Lower leg skin (tissue), 4 donors: ENCODE data around the gene ST3GAL3. TPM values are rescaled to one million over a fixed set of nuclear protein-coding genes. Genes with fewer than 3 reads are reported as not detected.
"Not testable (repeated sequence)": the region's sequence is repeated elsewhere in the genome, so short reads cannot be mapped to it uniquely, and the experiment has no call there.

Experiments used
- DNase-seq, 2 donors: peaks; one replicate each; pipeline ENCODE4 v3.0.0-alpha.2; 2019; ENCODE audit warnings: low spot score in 2 of 2
- H3K4me3 ChIP-seq: fragments of 200-600 bp; sonication (generic); 2 replicates; pipeline ENCODE4 v1.5.1; 2017; ENCODE audit warnings: mild to moderate bottlenecking, low read depth; ENCODE audit not compliant: poor library complexity, severe bottlenecking
- POLR2A ChIP-seq, 2 donors: fragments of 450-650 bp; IDR thresholded peaks; one replicate each; pipeline ENCODE4 v1.6.1; 2016 to 2017; ENCODE audit warnings: antibody characterized with exemption in 2 of 2, mild to moderate bottlenecking in 1 of 2, moderate library complexity in 1 of 2
- WGBS, 2 donors: methylation state at CpG; one replicate each; pipeline ENCODE4 v1.1.5; 2018; 5-methylcytosine and 5-hydroxymethylcytosine counted together
- intact Hi-C: fragments of 100-400 bp; cut with DNase I; formaldehyde crosslinking; loops from one replicate; pipeline ENCODE4 v1.15.0; 2023; ENCODE audit warnings: low total_unique reads
- total RNA-seq, 4 donors: library from RNA; depleted of rRNA; stranded (reverse); fragments of >200 nt; gene quantifications; one replicate each; pipeline ENCODE4 v1.1.0, GENCODE V29; 2016
- TF ChIP-seq, protein P1 (sequence below), 3 donors: fragments of 450-650 bp; IDR thresholded peaks; one replicate each; pipeline ENCODE4 v1.5.1; 2016; ENCODE audit warnings: antibody characterized with exemption in 3 of 3, mild to moderate bottlenecking in 3 of 3, moderate library complexity in 2 of 3

ST3GAL3 gene
- total RNA-seq, 4 donors from 2014 or later, result 6.9 to 10.5 (median 8.0) TPM

- TF ChIP-seq, protein P1, sequence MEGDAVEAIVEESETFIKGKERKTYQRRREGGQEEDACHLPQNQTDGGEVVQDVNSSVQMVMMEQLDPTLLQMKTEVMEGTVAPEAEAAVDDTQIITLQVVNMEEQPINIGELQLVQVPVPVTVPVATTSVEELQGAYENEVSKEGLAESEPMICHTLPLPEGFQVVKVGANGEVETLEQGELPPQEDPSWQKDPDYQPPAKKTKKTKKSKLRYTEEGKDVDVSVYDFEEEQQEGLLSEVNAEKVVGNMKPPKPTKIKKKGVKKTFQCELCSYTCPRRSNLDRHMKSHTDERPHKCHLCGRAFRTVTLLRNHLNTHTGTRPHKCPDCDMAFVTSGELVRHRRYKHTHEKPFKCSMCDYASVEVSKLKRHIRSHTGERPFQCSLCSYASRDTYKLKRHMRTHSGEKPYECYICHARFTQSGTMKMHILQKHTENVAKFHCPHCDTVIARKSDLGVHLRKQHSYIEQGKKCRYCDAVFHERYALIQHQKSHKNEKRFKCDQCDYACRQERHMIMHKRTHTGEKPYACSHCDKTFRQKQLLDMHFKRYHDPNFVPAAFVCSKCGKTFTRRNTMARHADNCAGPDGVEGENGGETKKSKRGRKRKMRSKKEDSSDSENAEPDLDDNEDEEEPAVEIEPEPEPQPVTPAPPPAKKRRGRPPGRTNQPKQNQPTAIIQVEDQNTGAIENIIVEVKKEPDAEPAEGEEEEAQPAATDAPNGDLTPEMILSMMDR (IDR thresholded peaks at IDR 0.05), result no peak
- no peak for TF ChIP-seq POLR2A (IDR thresholded peaks at IDR 0.05)
- 57% methylated on average over 3 of the region's 3 CpGs for WGBS, 2 donors
- intact Hi-C loops, result no loop called here
- DNase-seq, result no peak
- H3K4me3 ChIP-seq, result no peak overlapping the region
These were observed 4.4 kb downstream of the ST3GAL3 start for GRCh38 chr1:43711524-43712386.

DNA sequence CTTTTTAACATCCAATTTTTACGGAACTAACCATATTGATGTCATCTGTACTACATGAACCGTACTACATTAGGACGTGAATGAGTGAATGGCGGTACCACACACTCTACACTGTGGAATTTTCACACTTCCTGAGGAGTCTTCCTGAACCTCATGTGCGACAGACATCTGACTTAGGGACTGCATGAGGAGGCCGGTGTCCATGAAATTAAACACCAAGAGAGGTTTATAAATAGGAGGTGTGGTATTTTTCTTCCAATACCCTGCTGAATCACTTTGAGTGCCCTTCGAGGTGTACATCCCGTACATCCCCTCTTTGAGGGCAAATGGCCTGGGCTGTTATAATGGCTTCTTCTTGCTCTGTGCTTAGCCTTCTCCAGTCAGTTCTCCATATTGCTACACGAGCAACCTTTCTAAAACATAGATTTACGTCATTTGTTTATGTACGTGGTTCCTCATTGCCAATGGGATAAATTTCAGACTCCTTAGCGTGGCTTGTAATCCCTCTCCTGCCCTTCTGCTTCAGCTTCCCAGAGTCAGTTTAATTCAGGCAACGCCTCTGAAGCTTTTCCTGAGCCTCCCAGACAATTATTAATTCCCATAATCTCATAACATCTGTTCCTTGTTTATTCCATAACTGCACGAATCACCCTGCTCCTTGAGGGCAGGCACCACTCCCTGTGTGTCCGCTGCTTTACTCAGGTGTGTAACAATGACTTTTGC is 9.4 kb downstream of the ST3GAL3 start:
- no peak overlapping the region for H3K4me3 ChIP-seq
- intact Hi-C loops, result no loop called here
- no peak for DNase-seq
- 73 to 77% methylated on average over 15 of the region's 15 CpGs for WGBS, 2 donors
- TF ChIP-seq POLR2A (IDR thresholded peaks at IDR 0.05), result no peak
- TF ChIP-seq, protein P1 (IDR thresholded peaks at IDR 0.05), result no peak

DNA sequence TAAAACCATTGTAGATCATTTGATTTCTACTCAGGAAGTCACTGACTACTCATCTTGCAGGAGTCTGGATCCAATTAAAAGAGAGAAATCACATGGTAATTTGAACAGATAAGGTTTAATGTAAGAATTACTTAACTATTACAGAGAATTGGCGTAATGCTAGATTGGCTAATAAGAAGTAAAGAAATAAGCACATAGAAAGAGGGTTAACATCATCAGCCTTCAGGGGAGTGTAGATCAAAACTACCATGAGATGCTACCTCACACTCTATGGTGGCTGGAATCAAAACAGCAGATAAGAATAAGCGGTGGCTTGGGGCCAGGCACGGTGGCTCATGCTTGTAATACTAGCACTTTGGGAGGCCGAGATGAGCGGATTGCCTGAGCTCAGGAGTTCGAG is 11.7 kb downstream of the ST3GAL3 start:
- no peak for TF ChIP-seq POLR2A (IDR thresholded peaks at IDR 0.05)
- TF ChIP-seq, protein P1 (IDR thresholded peaks at IDR 0.05), result no peak
- 74 to 76% methylated on average over 6 of the region's 6 CpGs for WGBS, 2 donors
- intact Hi-C loops, result no loop called here
- DNase-seq, result no peak
- H3K4me3 ChIP-seq, result no peak overlapping the region

GRCh38 chr1:43719670-43720419 is 12.5 kb downstream of the ST3GAL3 start:
- WGBS, 2 donors, result 63 to 76% methylated on average over 10 of the region's 10 CpGs
- intact Hi-C loops, H3K4me3 ChIP-seq, DNase-seq: not testable (repeated sequence)

DNA sequence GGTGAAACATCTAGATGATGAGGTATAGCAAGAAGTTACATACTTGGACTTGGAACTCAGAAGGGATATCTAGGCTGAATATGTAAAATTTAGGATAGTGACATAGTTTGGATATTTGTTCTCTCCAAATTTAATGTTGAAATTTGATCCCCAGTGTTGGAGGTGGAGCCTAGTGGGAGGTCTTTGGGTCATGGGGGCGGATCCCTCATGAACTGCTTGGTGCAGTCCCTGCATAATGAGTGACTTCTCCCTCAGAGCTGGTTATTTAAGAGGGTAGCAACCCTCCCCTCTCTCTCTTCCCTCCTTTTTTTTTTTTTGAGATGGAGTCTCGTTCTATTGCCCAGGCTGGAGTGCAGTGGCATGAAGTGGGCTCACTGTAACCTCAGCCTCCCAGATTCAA is 15.5 kb downstream of the ST3GAL3 start:
- no peak overlapping the region for H3K4me3 ChIP-seq
- no peak for DNase-seq
- 98% methylated on average over 2 of the region's 2 CpGs for WGBS, 2 donors
- intact Hi-C loops, result no loop called here
- TF ChIP-seq, protein P1 (IDR thresholded peaks at IDR 0.05), result no peak
- no peak for TF ChIP-seq POLR2A (IDR thresholded peaks at IDR 0.05)
